M059J (cell line): ENCODE results near the gene TAAR9. TPM values are rescaled to one million over a fixed set of nuclear protein-coding genes. Genes with fewer than 3 reads are reported as not detected.
"Not testable (repeated sequence)": the region's sequence is repeated elsewhere in the genome, so short reads cannot be mapped to it uniquely, and the experiment has no call there.

Source experiments
- DNase-seq: peaks from one replicate; pipeline ENCODE4 v3.0.0-alpha.2; 2012; ENCODE audit warnings: low read depth
- total RNA-seq: library from RNA; depleted of rRNA; stranded (reverse); fragments of >200 nt; shearing (Covaris generic); gene quantifications from 2 replicates; pipeline ENCODE4 v1.2.3, GENCODE V29; 2014

The TAAR9 gene
- total RNA-seq, 1 experiment from 2014 or later = not detected

DNA sequence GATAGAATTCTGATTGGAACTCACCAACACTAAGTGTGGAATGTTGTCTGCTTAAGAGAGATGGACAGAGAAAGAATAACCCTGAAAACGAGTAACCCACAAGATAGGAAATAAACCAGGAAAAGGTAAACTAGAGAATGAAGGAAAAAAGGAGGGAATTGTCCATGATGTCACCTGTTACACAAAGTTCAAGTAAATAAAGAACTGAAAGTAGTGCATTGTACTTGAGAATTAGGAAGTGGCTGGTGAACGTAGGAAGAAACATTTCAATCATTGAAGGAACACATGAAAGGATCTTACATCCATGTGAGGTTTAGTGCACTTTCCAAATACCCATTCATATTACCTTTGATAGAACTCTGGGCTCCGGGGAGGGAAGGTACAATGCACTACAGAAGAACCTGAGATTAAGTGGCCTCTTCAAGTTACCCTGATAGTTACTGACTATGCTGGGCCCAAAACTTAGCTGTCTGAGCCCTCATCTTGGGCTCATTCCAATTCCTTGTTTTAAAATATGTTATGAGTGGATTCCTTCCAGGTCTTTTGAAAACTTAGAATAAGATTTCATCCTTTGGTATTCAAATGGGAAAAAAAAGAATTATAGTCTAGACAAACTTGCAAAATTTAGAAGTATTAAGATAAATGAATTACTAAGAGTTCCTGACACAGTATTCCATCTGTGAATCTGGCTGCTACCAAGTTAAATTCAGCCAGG, 24.1 kb upstream of the TAAR9 start:
- no peak for DNase-seq

DNA sequence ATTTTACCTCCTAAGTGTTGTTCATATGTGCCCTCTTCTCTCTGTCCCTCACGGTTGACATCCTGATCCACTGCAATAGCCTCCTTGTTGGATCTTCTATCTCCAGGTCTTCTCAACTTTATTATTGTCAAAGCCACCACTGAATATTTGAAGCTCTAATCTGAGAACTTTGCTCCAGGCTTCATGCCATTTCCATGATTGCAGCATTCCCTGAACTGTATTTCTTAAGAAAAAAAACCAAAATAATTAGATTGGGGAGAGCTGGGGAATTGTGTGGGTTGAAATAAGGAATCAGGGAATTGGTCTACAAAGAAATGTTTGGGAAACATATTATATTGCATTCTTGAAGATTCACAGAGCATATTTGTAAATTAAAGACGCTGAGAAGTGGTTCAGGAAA, 22.7 kb upstream of the TAAR9 start:
- no peak for DNase-seq

DNA sequence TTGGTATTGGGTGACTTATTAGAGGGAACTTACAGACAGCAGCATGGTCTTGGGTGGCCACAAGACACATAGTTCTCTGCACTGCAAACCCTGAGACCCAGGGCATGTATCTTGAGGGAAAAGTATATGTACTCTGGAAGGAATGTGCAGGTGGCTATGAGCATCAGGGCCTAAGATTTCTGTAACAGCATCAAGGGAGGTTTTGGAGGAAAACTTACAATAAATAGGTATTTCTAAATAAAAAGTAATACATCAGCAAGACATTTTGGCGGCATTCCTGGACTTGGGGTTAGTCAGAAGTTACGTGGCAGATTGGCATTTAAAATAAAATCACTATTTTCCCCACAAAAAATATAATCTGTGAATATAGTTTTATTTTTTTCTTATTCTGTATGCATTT, 17.1 kb upstream of the TAAR9 start:
- peak; percentile 82 for DNase-seq

DNA sequence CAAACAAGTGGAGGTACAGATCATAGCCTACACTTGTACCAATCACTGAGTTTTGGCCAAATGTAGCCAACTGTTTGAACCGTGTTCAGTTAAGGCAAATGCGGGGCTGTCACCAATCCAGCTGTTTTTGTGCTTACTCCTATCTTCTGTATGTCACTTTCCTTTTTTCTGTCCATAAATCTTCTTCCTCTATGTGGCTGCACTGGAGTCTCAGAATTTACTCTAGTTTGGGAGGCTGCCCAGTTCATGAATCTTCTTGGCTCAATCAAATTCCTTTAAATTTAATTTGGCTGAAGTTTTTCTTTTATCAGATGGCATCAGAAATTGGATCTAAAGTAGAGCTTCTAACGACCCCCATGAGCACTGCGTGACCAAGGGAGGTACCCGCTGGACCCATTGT, 13.4 kb upstream of the TAAR9 start:
- peak; percentile 34 for DNase-seq

DNA sequence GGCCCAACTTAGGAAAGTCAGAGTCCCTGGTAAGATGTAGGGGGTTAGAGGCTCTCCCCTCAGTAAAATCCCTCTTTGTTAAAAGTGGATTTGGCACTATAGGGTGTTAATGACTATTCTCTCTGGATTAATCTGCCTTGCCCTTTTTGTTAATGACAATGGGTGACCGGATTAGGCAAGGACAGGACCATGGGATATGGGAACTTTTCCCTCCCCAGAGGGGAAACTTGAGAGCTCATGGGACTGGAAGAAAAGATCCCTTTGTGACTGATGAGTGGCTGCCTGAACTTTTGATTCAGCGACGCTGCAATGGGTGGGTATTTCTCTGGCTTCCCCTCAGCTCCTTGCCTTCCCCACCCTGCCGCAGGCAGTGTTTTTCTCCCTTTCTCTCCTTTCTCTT, 12.2 kb upstream of the TAAR9 start:
- DNase-seq = no peak

DNA sequence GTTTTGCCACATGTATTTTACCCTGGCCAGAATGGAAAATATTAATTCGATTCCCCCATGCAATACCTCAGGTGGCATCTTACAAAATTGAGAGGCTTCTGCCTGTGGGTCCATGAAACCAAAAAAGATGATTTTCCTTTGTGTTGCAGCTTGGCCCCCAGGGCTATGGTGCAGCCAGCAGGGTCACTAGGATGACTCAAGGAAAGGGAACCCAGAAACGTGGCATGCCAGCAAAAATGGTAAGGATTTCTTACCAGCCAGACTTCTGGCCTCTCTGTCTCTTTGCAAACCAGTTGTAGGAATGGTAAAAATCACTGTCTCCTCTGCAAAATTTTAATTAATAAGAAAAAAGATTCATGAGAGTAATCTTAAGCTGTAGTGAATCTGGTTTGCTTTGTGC, 11.6 kb upstream of the TAAR9 start:
- peak; percentile 75 for DNase-seq

DNA sequence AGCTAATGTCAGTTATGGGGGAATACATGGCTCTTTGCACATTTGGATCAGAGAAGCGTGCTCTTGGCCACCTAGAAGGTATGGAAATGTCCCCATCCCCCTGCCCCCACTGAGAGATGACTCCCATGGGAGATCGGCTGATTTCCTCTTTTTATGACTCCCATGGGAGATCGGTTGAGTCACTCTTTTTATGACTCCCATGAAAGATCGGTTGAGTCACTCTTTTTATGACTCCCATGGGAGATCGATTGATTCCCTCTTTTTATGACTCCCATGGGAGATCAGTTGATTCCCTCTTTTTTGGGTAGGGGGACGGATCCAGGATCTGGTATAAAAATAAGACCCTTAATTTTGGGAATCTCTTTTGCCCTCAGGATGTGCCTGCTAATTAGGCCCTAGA, 10.3 kb upstream of the TAAR9 start:
- peak; percentile 80 for DNase-seq

DNA sequence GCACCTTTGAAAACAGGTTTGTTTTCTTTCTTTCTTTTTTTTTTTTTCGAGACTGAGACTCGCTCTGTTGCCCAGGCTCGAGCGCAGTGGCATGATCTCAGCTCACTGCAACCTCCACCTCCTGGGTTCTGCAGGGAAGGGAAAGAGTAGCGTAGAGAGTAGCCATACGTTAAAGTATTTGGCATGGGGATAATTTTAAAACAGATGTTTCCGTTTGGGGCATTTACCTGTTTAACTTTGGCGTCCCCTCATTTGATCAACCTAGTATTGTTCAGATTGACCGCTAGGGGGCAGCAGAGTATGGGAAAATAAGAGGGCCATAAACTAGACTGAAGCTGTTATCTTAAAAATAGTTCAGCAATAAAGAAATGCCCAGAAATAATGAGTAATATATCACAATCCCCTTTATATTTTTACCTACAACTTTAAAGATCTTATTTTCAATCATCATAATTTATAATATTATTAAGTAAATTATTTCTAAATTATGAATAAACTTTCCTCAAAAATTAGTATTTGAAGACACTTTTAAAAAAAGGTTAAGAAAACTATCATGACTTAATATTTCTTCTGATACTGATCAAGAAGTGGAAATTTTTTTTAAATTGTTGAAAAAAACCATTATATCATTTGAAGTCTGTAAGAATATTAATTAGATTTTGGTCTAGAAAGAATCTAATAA, 7.6 kb upstream of the TAAR9 start:
- DNase-seq = peak; percentile 70

DNA sequence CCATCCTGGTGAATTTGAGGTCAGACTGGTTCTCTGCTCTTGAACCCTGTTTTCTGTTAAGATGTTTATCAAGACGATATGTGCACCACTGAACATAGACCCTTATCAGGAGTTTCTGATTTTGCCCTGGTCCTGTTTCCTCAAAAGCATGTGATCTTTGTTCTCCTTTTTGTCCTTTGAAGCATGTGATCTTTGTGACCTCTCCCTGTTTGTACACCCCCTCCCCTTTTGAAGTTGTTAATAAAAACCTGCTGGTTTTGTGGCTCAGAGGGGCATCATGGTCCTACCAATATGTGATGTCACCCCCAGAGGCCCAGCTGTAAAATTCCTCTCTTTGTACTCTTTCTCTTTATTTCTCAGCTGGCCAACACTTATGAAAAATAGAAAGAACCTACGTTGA, 3.5 kb upstream of the TAAR9 start:
- not testable (repeated sequence) for DNase-seq

DNA sequence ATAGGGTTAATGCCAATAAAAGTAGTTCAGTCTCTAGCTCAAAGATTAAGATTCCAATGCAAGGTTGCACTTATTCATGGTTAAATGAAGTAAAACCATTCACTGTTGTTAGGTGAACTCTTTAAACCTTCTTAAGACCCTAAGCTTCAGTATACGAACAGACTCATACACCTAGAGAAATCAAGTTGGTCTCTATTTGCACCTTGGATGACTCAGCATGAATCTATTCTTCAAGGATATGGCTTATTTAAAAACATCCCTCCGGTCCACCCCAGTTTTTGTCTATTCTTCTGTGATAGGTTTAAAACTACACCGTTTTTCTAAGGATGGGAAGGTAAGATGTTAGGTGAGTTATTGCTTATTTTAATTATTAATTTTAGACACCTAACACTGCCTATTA, 932 bp upstream of the TAAR9 start:
- no peak for DNase-seq

DNA sequence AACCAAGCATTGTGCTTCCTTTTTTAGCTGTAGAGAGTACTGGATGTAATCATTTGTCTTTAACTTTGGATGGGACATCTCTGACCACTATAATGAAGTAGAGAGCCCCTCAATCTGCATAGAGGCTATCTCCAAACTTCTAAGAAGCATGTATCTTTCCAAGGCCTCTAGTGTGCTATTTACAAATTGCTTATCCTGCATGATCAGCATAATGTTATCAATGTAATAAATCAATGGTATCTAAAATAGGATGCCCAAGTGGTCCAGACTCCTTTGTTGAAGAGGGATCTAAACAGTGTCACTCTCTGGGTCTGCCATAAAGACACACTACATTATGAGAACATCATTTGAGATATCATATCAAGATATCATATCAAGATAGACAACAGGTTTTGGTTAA, 6.7 kb downstream of the TAAR9 start:
- DNase-seq = no peak

DNA sequence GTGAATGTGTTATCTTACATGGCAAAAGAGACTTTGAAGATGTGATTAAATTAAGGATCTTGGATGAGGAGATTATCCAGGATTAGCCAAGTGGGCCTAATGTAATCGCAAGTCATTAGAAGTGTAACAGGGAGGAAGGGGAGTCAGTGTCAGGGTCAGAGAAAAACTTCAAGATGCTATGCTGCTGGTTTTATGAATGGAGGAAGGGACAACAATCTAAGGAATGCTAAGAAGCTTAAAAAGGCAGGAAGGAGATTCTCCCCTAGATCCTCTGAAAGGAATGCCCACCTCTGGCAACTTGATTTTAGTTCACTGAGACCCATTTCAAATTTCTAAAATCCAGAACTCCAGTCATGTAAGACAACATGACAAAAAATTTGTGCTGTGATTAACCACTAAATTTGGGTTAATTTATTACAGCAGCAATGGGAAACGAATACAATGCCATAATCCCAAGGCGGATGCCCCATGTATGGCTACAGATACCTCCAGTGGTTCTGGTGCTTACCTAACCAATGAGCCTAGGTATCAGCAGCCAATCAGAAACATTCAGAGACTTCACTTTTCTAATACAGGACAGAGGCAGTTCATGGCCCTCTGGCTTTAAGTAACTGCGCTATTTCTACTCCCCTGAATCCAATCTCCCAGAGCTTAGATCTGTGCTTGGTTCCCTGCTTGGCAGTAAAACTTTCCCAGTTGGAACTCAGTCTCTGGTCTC, 10.8 kb downstream of the TAAR9 start:
- DNase-seq = no peak

DNA sequence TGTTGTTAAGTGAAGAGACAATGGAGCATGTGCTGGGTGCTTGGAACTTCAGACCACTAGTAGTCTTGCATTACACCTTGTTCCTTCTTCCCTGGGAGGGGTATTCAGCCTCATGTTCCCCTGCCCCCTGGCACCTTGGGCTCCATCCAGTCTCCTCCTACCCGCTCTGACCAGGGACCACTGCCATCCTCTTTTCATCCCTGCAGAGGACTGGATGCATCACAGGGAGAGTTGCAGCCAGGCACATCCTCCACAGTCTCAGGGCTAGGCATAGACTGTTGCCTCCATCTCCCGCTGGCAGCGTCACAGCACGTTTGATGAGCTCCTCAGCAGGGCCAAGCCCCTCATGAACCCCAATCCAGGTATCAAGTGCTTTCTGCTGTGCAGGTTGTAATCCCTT, 13.1 kb downstream of the TAAR9 start:
- no peak for DNase-seq

DNA sequence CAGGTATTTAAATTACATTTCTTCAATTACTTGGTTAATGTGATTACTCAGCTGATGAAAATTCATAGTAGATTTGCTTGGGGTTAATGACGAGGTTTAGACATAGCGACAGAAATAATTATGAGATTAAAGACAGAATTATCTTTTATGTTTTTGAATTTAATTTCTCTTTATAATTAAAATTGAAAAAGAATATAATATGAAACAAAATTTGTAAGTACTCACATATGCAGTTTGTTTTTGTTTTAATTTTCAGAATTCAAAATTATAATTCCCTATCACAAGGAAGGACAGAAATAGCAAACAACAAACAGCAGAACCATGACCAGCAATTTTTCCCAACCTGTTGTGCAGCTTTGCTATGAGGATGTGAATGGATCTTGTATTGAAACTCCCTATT, 14.3 kb downstream of the TAAR9 start, which contains the start of gene TAAR8:
TAAR8 (plus strand) TSS at position 301 of the 400 bp plus-strand sequence; CDS start at position 322, 21 bp downstream.
- no peak for DNase-seq

DNA sequence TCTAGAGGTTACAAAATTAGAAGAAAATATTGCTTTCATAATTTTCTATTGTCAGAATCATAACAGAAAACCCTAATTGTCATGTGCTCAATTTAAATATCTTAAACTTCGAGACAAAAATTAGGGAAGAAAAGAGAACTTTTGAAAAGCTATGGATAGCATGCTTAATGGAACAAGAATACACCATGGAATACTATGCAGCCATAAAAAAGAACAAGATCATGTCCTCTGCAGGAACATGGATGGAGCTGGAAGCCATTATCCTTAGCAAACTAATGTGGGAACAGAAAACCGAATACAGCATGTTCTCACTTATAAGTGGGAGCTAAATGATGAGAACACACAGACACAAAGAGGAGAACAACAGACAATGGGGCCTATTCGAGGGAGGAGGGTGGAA, 22.0 kb downstream of the TAAR9 start:
- not testable (repeated sequence) for DNase-seq

DNA sequence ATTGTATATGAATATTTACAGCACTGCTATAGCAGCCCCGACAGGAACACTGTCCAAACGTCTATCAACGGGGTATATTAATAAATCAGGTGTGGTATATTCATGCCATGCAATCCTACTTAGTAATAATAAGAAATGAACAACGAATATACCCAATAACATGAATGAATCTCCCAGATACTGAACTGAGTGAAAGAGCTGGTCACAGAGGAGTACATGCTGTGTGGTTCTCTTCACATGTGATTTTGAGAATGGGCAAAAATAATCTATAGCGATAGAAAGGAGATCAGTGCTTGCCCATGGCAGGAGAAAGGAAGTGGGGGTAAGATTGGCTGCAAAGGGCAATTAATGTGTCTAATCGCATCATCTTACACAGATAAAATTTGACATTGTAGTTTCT, 28.3 kb downstream of the TAAR9 start:
- DNase-seq = peak; percentile 4

DNA sequence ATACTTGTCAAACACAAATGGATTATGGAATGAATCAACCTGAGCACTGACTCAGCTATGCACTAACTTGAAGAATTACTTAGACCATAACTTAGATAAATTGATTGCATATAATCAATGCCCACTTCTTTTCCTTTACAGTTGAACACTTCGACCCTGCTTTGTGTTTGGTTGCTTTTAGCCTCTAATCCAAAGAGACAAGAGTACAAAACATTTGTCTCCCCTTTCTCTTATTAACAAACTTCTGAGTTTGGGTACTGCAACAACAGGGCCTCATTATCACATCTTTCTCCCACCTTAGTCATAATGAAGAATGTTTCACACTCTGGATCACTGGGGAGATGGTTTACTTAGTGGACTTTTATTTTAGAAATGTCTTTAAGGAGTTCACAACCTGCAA, 29.5 kb downstream of the TAAR9 start:
- no peak for DNase-seq

DNA sequence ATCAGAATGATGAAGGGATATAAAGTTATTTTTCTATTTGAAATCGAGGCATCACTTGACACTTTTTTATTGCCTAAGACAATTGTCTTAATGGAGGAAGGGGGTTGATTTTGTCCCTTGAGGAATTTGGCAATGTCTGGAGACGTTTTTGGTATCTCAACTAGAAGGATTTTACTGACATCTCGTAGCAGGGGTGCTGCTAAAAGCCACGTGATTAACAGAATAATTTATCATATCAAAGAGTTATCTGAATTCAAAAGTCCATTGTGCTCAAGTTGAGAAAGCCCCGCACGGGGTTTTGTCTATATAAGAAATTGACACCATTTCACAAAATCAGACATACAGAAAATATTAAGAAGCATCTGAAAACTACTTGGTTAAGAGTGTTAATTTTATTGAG, 30.5 kb downstream of the TAAR9 start:
- DNase-seq = no peak

DNA sequence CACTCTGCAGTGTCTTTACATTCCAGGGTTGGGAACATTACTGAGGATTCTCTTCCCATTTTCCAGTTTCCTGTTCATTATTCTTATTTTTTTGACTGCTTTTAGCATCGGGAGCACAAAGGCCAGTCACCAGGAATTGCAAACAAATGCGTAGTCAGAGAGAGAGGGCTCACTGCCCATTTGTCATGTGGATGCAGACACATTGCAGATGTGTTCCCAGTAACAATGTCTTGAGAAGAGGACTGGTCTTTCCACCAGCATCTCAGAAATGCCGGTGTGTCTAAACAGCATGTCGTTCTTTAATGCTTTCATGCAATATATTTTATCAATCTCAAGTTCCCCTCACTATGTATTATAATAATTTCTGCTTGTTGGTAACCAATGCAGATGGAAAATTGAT, 31.1 kb downstream of the TAAR9 start:
- DNase-seq = no peak

DNA sequence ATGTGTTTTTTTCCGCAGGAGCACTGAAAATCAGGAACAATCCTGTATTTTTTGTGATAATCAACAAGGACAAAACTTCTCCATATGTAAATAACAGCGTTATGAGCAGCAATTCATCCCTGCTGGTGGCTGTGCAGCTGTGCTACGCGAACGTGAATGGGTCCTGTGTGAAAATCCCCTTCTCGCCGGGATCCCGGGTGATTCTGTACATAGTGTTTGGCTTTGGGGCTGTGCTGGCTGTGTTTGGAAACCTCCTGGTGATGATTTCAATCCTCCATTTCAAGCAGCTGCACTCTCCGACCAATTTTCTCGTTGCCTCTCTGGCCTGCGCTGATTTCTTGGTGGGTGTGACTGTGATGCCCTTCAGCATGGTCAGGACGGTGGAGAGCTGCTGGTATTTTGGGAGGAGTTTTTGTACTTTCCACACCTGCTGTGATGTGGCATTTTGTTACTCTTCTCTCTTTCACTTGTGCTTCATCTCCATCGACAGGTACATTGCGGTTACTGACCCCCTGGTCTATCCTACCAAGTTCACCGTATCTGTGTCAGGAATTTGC, 32.2 kb downstream of the TAAR9 start, which contains the start of gene TAAR6:
TAAR6 (plus strand) TSS at position 102 of the 557 bp plus-strand sequence; CDS start at position 102, 0 bp downstream.
- DNase-seq = no peak

DNA sequence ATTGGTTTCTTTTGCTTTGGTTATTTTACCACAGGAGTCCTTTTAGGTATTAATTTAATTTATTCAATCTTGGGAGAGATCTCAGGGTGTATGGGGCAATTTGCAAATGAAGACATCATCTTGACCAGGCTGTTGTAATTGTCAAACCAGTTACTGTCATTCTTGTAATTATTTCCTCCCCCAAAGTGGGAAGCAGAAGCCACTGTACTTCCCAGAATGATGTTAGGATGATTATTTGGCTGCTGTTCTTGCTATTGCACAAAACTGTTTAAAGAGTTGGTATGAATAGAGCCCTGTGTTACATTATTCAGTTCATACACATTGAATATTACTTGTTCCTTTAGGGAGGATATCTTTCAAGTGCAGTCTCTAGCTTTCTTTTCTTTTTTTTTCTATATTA, 33.7 kb downstream of the TAAR9 start:
- no peak for DNase-seq

DNA sequence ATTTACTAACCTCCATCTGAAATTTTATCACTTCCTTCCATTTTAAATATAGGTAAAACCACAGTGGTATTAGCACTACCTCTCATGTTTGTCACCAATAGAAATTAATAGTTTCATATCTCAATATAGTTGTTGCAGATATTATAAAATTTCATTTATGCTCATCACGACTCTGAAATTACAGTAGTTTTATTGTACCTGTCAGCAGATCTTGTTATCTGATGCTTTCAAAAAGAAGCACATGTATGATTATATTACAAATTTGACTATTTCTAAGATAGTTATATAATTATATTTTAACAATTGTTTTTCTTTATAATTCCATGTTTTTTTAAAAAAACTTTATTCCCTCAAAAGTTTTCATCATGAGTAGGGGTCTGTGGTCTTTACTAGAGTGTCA, 46.6 kb downstream of the TAAR9 start:
- no peak for DNase-seq
